ENCODE measurements around the gene EMC9.

DNA sequence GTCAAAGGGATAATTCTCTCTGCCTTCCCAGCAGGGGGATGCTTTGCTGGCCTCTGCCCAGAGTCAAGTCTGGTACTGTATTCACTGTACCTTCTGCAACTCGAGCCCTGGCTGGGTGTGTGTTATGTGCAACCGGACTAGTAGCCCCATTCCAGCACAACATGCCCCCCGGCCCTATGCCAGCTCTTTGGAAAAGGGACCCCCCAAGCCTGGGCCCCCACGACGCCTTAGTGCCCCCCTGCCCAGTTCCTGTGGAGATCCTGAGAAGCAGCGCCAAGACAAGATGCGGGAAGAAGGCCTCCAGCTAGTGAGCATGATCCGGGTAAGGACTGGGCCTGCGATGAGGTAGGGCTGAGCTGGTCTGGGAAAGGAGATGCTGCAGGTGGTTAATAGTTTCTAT lies 9.2 kb upstream of the EMC9 start:
- TF ChIP-seq POLR2AphosphoS5 (IDR thresholded peaks at IDR 0.05; ENCODE audit: low read depth, low read length): no peak
- no peak for TF ChIP-seq POLR2A (IDR thresholded peaks at IDR 0.05; ENCODE audit: borderline replicate concordance, extremely low read depth, insufficient read depth, insufficient read length)
- TF ChIP-seq, protein P1, sequence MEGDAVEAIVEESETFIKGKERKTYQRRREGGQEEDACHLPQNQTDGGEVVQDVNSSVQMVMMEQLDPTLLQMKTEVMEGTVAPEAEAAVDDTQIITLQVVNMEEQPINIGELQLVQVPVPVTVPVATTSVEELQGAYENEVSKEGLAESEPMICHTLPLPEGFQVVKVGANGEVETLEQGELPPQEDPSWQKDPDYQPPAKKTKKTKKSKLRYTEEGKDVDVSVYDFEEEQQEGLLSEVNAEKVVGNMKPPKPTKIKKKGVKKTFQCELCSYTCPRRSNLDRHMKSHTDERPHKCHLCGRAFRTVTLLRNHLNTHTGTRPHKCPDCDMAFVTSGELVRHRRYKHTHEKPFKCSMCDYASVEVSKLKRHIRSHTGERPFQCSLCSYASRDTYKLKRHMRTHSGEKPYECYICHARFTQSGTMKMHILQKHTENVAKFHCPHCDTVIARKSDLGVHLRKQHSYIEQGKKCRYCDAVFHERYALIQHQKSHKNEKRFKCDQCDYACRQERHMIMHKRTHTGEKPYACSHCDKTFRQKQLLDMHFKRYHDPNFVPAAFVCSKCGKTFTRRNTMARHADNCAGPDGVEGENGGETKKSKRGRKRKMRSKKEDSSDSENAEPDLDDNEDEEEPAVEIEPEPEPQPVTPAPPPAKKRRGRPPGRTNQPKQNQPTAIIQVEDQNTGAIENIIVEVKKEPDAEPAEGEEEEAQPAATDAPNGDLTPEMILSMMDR (IDR thresholded peaks at IDR 0.05 in 2 of 3, conservative IDR thresholded peaks at IDR 0.05 in 1 of 3; ENCODE audit: borderline replicate concordance in 1 of 3, insufficient read depth in 1 of 3, low read depth in 2 of 3, low read length in 2 of 3): no peak
- TF ChIP-seq SP1 (IDR thresholded peaks at IDR 0.05; ENCODE audit: low read depth): no peak
- TF ChIP-seq EZH2 (IDR thresholded peaks at IDR 0.05): no peak
- no peak for TF ChIP-seq YY1 (IDR thresholded peaks at IDR 0.05; ENCODE audit: extremely low read depth, insufficient replicate concordance, low read depth, low read length)
- TF ChIP-seq REST (IDR thresholded peaks at IDR 0.05; ENCODE audit: low read depth): no peak
- TF ChIP-seq SIN3A (IDR thresholded peaks at IDR 0.05; ENCODE audit: low read depth): no peak
- no peak for TF ChIP-seq MAX (IDR thresholded peaks at IDR 0.05)
- no peak for TF ChIP-seq ZFX (IDR thresholded peaks at IDR 0.05)
